ENCODE results near the gene MED12L.
"Not testable (repeated sequence)": the region's sequence is repeated elsewhere in the genome, so short reads cannot be mapped to it uniquely, and the experiment has no call there.

MED12L gene

GRCh38 chr3:151166161-151166560 lies 80.7 kb downstream of the MED12L start:
- DNase-seq (ENCODE audit: low spot score) = no peak
- in situ Hi-C loops (cut with MboI; ENCODE audit: low pct_unique_long_range_greater_than_20kb, low sequenced_read_pairs, unreplicated experiment) = loop anchor here (10.0 kb wide), 1 partner anchor 59 kb away; no protein-coding TSS in a partner anchor
- peak; percentile 30 for TF ChIP-seq CTCF (IDR thresholded peaks at IDR 0.05; ENCODE audit: extremely low read depth, insufficient read depth, missing control alignments)

GRCh38 chr3:151168269-151169094 lies 83.0 kb downstream of the MED12L start:
- DNase-seq (ENCODE audit: low spot score) = peak; percentile 47
- peak; percentile 89 for TF ChIP-seq CTCF (IDR thresholded peaks at IDR 0.05; ENCODE audit: extremely low read depth, insufficient read depth, missing control alignments)
- in situ Hi-C loops (cut with MboI; ENCODE audit: low pct_unique_long_range_greater_than_20kb, low sequenced_read_pairs, unreplicated experiment) = loop anchor here (10.0 kb wide), 1 partner anchor 56 kb away; no protein-coding TSS in a partner anchor

- peak; percentile 13 for DNase-seq (ENCODE audit: low spot score)
- in situ Hi-C loops (cut with MboI; ENCODE audit: low pct_unique_long_range_greater_than_20kb, low sequenced_read_pairs, unreplicated experiment) = loop anchor here (10.0 kb wide), 1 partner anchor 55 kb away; no protein-coding TSS in a partner anchor
- TF ChIP-seq CTCF (IDR thresholded peaks at IDR 0.05; ENCODE audit: extremely low read depth, insufficient read depth, missing control alignments) = no peak
Measured at GRCh38 chr3:151169262-151169947, 83.9 kb downstream of the MED12L start.

- in situ Hi-C loops (cut with MboI; ENCODE audit: low pct_unique_long_range_greater_than_20kb, low sequenced_read_pairs, unreplicated experiment) = loop anchor here (5.0 to 10.0 kb wide), 2 partner anchors 55 to 107 kb away; partner anchors contain the start of gene P2RY14
- not testable (repeated sequence) for DNase-seq (ENCODE audit: low spot score)
Measured at GRCh38 chr3:151169948-151170679, 84.7 kb downstream of the MED12L start.

- DNase-seq (ENCODE audit: low spot score) = peak; percentile 11
- in situ Hi-C loops (cut with MboI; ENCODE audit: low pct_unique_long_range_greater_than_20kb, low sequenced_read_pairs, unreplicated experiment) = loop anchor here (5.0 kb wide), 1 partner anchor 106 kb away; the partner anchor contains the start of gene P2RY14
- no peak for TF ChIP-seq CTCF (IDR thresholded peaks at IDR 0.05; ENCODE audit: extremely low read depth, insufficient read depth, missing control alignments)
Measured at GRCh38 chr3:151171145-151171757, 85.8 kb downstream of the MED12L start.

GRCh38 chr3:151174351-151174750 lies 88.9 kb downstream of the MED12L start:
- no peak for DNase-seq (ENCODE audit: low spot score)
- TF ChIP-seq CTCF (IDR thresholded peaks at IDR 0.05; ENCODE audit: extremely low read depth, insufficient read depth, missing control alignments) = no peak
- in situ Hi-C loops (cut with MboI; ENCODE audit: low pct_unique_long_range_greater_than_20kb, low sequenced_read_pairs, unreplicated experiment) = loop anchor here (5.0 kb wide), 1 partner anchor 103 kb away; the partner anchor contains the start of gene P2RY14

Measured in GM13977 (cell line).